Spleen (tissue), 11 donors: ENCODE results near the gene ANKS1B. TPM values are rescaled to one million over a fixed set of nuclear protein-coding genes. Genes with fewer than 3 reads are reported as not detected.
A peak's percentile ranks its signal among the peaks of the same experiment; 100 is the strongest.

ENCODE experiments used
- DNase-seq: peaks from one replicate; pipeline ENCODE4 v3.0.0-alpha.2; 2020
- H3K27ac ChIP-seq, 8 donors: fragments of 200-600 bp; sonication (generic) in 7 of 8; 1 replicate in 4 of 8; 2 replicates in 4 of 8; pipeline versions ENCODE4 v1.5.0 to v1.8.0; 2016 to 2021; ENCODE audit warnings: inconsistent platforms in 4 of 8, mild to moderate bottlenecking in 4 of 8, moderate library complexity in 1 of 8
- H3K27me3 ChIP-seq, 7 donors: fragments of 200-600 bp; sonication (generic) in 6 of 7; replicated peaks in 1 of 7; 1 replicate in 4 of 7; 2 replicates in 3 of 7; pipeline versions ENCODE4 v1.5.0 to v1.8.0; 2016 to 2021; ENCODE audit warnings: inconsistent platforms in 3 of 7, mild to moderate bottlenecking in 1 of 7
- H3K36me3 ChIP-seq, 6 donors: fragments of 200-600 bp; sonication (generic) in 5 of 6; 1 replicate in 4 of 6; 2 replicates in 2 of 6; pipeline versions ENCODE4 v1.5.0 to v1.8.0; 2016 to 2021; ENCODE audit warnings: inconsistent platforms in 2 of 6
- H3K4me1 ChIP-seq, 6 donors: fragments of 200-600 bp; sonication (generic) in 5 of 6; 1 replicate in 3 of 6; 2 replicates in 3 of 6; pipeline versions ENCODE4 v1.5.0 to v1.8.0; 2016 to 2021; ENCODE audit warnings: inconsistent platforms in 3 of 6
- H3K4me3 ChIP-seq, 8 donors: fragments of 200-600 bp; sonication (generic) in 7 of 8; 1 replicate in 4 of 8; 2 replicates in 4 of 8; pipeline versions ENCODE4 v1.5.0 to v1.8.0; 2016 to 2021; ENCODE audit warnings: inconsistent platforms in 4 of 8, mild to moderate bottlenecking in 4 of 8, moderate library complexity in 2 of 8
- H3K9me3 ChIP-seq, 8 donors: fragments of 200-600 bp; sonication (generic) in 7 of 8; 1 replicate in 4 of 8; 2 replicates in 4 of 8; pipeline versions ENCODE4 v1.5.0 to v1.8.0; 2016 to 2021; ENCODE audit warnings: inconsistent platforms in 4 of 8
- CTCF ChIP-seq, 11 experiments: fragments of 200-600 bp in 7 of 11; fragments of 450-650 bp in 4 of 11; sonication (generic) in 4 of 11; IDR thresholded peaks in 8 of 11; conservative IDR thresholded peaks in 3 of 11; 1 replicate in 7 of 11; 2 replicates in 4 of 11; pipeline versions ENCODE4 v1.4.0 to v1.8.0; 2016 to 2021; ENCODE audit warnings: antibody characterized with exemption in 11 of 11, inconsistent platforms in 4 of 11, mild to moderate bottlenecking in 1 of 11
- POLR2A ChIP-seq, 3 donors: fragments of 450-650 bp; IDR thresholded peaks; one replicate each; pipeline ENCODE4 v1.5.1; 2017; ENCODE audit warnings: antibody characterized with exemption in 3 of 3, mild to moderate bottlenecking in 1 of 3
- POLR2AphosphoS5 ChIP-seq, 3 donors: sonication (generic); formaldehyde crosslinking; IDR thresholded peaks; one replicate each; pipeline ENCODE4 v1.5.1; 2017; ENCODE audit warnings: antibody characterized with exemption in 3 of 3
- WGBS, 5 donors: extraction: QIAGEN DNeasy Blood & Tissue Kit in 3 of 5; methylation state at CpG; one replicate each; pipeline versions ENCODE4 v1.1.5 to v1.1.7; 2013 to 2018; 5-methylcytosine and 5-hydroxymethylcytosine counted together
- intact Hi-C: fragments of 100-400 bp; cut with DNase I; formaldehyde crosslinking; loops from one replicate; pipeline ENCODE4 v1.15.0; 2023; ENCODE audit warnings: low total_unique reads
- polyA plus RNA-seq, 3 donors: library from polyadenylated mRNA; stranded (reverse); fragments of 200-250 nt; gene quantifications; one replicate each; pipeline ENCODE4 v1.2.1, GENCODE V29; 2013
- total RNA-seq, 7 donors: library from RNA; depleted of rRNA in 3 of 7; stranded (reverse); fragments of >200 nt in 3 of 7; fragmentation: NEBNext Ultra II Directional in 4 of 7; extraction: Animal tissue kit (Norgen Biotek cat#: 25700) in 4 of 7; gene quantifications; one replicate each; pipeline versions ENCODE4 v1.1.0 to v1.2.1, GENCODE V29; 2016 to 2021
- donor health status: healthy with polysubstance abuse.
- donor health status: DM: no; HTN: no; CAD: no; lungs with moderate emphysema.
- donor health status: DM: no; HTN: no; CAD: no.
- donor health status: Bipolar disorder and iron deficiency.
- donor health status: healthy.
- donor health status: DM: no; HTN: no; CAD: no.
- donor health status: DM: yes; HTN: yes; CAD: no.

ANKS1B gene
- total and polyA plus RNA-seq, 10 donors: 0.21 to 8.0 (median 4.2) TPM

GRCh38 chr12:98894412-98895085, 1090.2 kb downstream of the ANKS1B start:
- intact Hi-C loops: no loop called here
- TF ChIP-seq POLR2AphosphoS5 (IDR thresholded peaks at IDR 0.05): no peak
- no peak for TF ChIP-seq POLR2A (IDR thresholded peaks at IDR 0.05)
- no peak for TF ChIP-seq CTCF (IDR thresholded peaks at IDR 0.05 in 8 of 11, conservative IDR thresholded peaks at IDR 0.05 in 3 of 11)
- whole genome bisulfite sequencing, 5 donors: 1 to 3% (median 2%) methylated on average over 55 to 96 of the region's 96 CpGs
- DNase-seq: no peak
- Histone ChIP-seq H3K4me1 (peaks cover 0 to 20% (median 6%) of the 10 kb centered on the region in 6 donors), H3K27ac (no peak overlapping the region), H3K36me3 (no peaks in the 10 kb centered on the region), H3K9me3 (no peaks in the 10 kb centered on the region), H3K4me3 (peak overlapping the region in 7 of 8 donors; percentile 7 to 57 (median 17)), H3K27me3 (peaks cover 0 to 92% (median 46%) of the 10 kb centered on the region in 7 donors)

- H3K4me3 ChIP-seq: peak overlapping the region in 3 of 8 donors; percentile 16 to 57 (median 25)
Measured at GRCh38 chr12:98893675-98894411, 1090.9 kb downstream of the ANKS1B start.

GRCh38 chr12:98893126-98893674, 1091.5 kb downstream of the ANKS1B start:
- Histone ChIP-seq H3K4me3 (no peak overlapping the region), H3K4me1 (peaks cover 0 to 20% (median 6%) of the 10 kb centered on the region in 6 donors), H3K9me3 (no peaks in the 10 kb centered on the region), H3K27me3 (peaks cover 0 to 90% (median 46%) of the 10 kb centered on the region in 7 donors), H3K36me3 (no peaks in the 10 kb centered on the region), H3K27ac (no peak overlapping the region)
- intact Hi-C loops: no loop called here
- no peak for DNase-seq
- 21 to 33% (median 25%) methylated on average over 11 of the region's 11 CpGs for WGBS, 5 donors
- TF ChIP-seq POLR2AphosphoS5 (IDR thresholded peaks at IDR 0.05) (no peak), POLR2A (IDR thresholded peaks at IDR 0.05) (no peak), CTCF (IDR thresholded peaks at IDR 0.05 in 8 of 11, conservative IDR thresholded peaks at IDR 0.05 in 3 of 11) (no peak)

More at GRCh38 chr12:98893675-98894411, 1090.9 kb downstream of the ANKS1B start:
- Histone ChIP-seq H3K27me3 (peaks cover 0 to 96% (median 46%) of the 10 kb centered on the region in 7 donors), H3K27ac (no peak overlapping the region), H3K36me3 (no peaks in the 10 kb centered on the region), H3K9me3 (no peaks in the 10 kb centered on the region), H3K4me1 (peaks cover 0 to 20% (median 6%) of the 10 kb centered on the region in 6 donors)
- TF ChIP-seq CTCF (IDR thresholded peaks at IDR 0.05 in 8 of 11, conservative IDR thresholded peaks at IDR 0.05 in 3 of 11) (no peak), POLR2A (IDR thresholded peaks at IDR 0.05) (no peak), POLR2AphosphoS5 (IDR thresholded peaks at IDR 0.05) (no peak)
- intact Hi-C loops: no loop called here
- 5 to 13% (median 6%) methylated on average over 27 of the region's 27 CpGs for WGBS, 5 donors
- no peak for DNase-seq

DNA sequence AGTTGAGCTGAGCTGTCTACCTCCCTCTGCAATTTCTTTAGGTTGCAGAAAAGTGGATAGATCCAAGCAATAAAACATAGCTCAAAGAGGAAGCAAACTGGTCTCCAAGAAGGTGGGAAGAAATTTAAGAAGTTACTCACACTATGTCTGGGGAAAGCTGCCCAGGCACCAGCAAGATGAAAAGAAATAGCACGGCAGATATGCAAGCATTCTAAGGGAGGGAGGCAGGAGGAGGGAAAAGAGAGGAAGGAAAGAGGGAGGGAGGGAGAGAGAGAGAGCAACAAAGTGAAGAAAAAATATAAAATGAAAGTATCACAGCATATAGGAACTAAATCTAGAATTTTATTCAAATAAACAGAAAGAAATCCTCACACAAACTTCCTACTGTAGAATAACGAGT, 1099.0 kb downstream of the ANKS1B start:
- no peak for TF ChIP-seq POLR2AphosphoS5 (IDR thresholded peaks at IDR 0.05)
- TF ChIP-seq POLR2A (IDR thresholded peaks at IDR 0.05): no peak
- no peak for TF ChIP-seq CTCF (IDR thresholded peaks at IDR 0.05 in 8 of 11, conservative IDR thresholded peaks at IDR 0.05 in 3 of 11)
- H3K4me1 ChIP-seq: no peaks in the 10 kb centered on the region
- H3K9me3 ChIP-seq: no peaks in the 10 kb centered on the region
- 49 to 52% (median 51%) methylated on average over 2 of the region's 2 CpGs for WGBS, 5 donors
- DNase-seq: no peak
- intact Hi-C loops: no loop called here
- H3K27ac ChIP-seq: no peak overlapping the region
- H3K4me3 ChIP-seq: no peak overlapping the region
- no peaks in the 10 kb centered on the region for H3K36me3 ChIP-seq
- peaks cover 0 to 22% (median 0%) of the 10 kb centered on the region in 7 donors for H3K27me3 ChIP-seq
